K562 (cell line): ENCODE measurements around the gene PID1. TPM values are rescaled to one million over a fixed set of nuclear protein-coding genes. Genes with fewer than 3 reads are reported as not detected.

Source experiments
- ATAC-seq: fragments of 200-7000 bp; cut with Tn5 transposase; 3 replicates; pipeline ENCODE4 v1.9.1; 2020; ENCODE audit warnings: moderate library complexity
- BruUV-seq: library from RNA; stranded (reverse); fragments of 400-500 nt; replicated peaks from 2 replicates; lab custom pipeline; 2021; lab: Mats Ljungman, UMichigan
- CTCF ChIA-PET: fragments of 300-600 bp; formaldehyde crosslinking; extraction: SDS; loops from one replicate; lab custom pipeline; 2021; ENCODE audit warnings: low intra/inter-chr PET ratio; lab: Yijun Ruan, JAX
- POLR2A ChIA-PET: fragments of 300-600, 350-650 bp; sonication (Branson Sonifier 250); formaldehyde crosslinking; extraction: SDS; loops from one replicate; lab custom pipeline; 2021; ENCODE audit warnings: antibody characterized with exemption, inconsistent platforms; lab: Yijun Ruan, JAX
- DNase-seq, 4 experiments: peaks; one replicate each; pipeline versions ENCODE4 v3.0.0 to v3.0.0-alpha.2; 2011 to 2018; ENCODE audit warnings: low spot score in 3 of 4, mixed read lengths in 3 of 4; ENCODE audit errors: extremely low read depth in 1 of 4
- FAIRE-seq: peaks from 2 replicates; lab custom pipeline; 2011; peaks lifted over from hg19 to GRCh38; lab: Jason Lieb, UNC
- H2AFZ ChIP-seq: 2 replicates; pipeline ENCODE4 v1.6.0; 2011; ENCODE audit warnings: low read depth, low read length, control low read depth, inconsistent platforms
- H3K27ac ChIP-seq: fragments of 200-600 bp; 3 replicates; pipeline ENCODE4 v1.8.0; 2011; ENCODE audit warnings: low read depth, mild to moderate bottlenecking, control low read depth, inconsistent platforms, low read length, moderate library complexity, mixed read lengths; ENCODE audit errors: extremely low read depth
- H3K27me3 ChIP-seq, 2 experiments: fragments of 300-600 bp in 1 of 2; 2 replicates in 1 of 2; 3 replicates in 1 of 2; pipeline versions ENCODE4 v1.6.0 to v1.8.0; 2011; ENCODE audit warnings: inconsistent platforms in 2 of 2, low read length in 2 of 2, mild to moderate bottlenecking in 1 of 2, mixed read lengths in 1 of 2, moderate library complexity in 1 of 2; ENCODE audit not compliant: control insufficient read depth in 2 of 2, insufficient read depth in 2 of 2
- H3K36me3 ChIP-seq: fragments of 300-600 bp; 3 replicates; pipeline ENCODE4 v1.8.0; 2011; ENCODE audit warnings: mild to moderate bottlenecking, low read length, inconsistent platforms; ENCODE audit not compliant: control insufficient read depth, insufficient read depth
- H3K4me1 ChIP-seq, 2 experiments: fragments of 200-600 bp in 1 of 2; replicated peaks in 1 of 2; 2 replicates in 1 of 2; 3 replicates in 1 of 2; pipeline versions ENCODE4 v1.5.1 to v1.8.0; 2011; ENCODE audit warnings: inconsistent platforms in 2 of 2, low read length in 2 of 2, mild to moderate bottlenecking in 1 of 2, mixed read lengths in 1 of 2, moderate library complexity in 1 of 2; ENCODE audit not compliant: control insufficient read depth in 2 of 2, insufficient read depth in 2 of 2
- H3K4me2 ChIP-seq: 2 replicates; pipeline ENCODE4 v1.6.1; 2011; ENCODE audit warnings: low read length, control low read depth, inconsistent platforms, mixed read lengths; ENCODE audit not compliant: insufficient read depth
- H3K4me3 ChIP-seq: fragments of 200-600 bp; sonication (generic), shearing (Covaris generic); 2 replicates; pipeline ENCODE4 v1.5.1; 2016; ENCODE audit warnings: control low read depth, inconsistent platforms
- H3K79me2 ChIP-seq: fragments of 200-600 bp; 3 replicates; pipeline ENCODE4 v1.8.0; 2011; ENCODE audit warnings: low read length, inconsistent platforms; ENCODE audit not compliant: control insufficient read depth, insufficient read depth
- H3K9ac ChIP-seq, 2 experiments: 2 replicates each; pipeline versions ENCODE4 v1.6.0 to v1.6.1; 2011; ENCODE audit warnings: low read depth in 2 of 2, low read length in 2 of 2, control low read depth in 1 of 2, inconsistent platforms in 1 of 2, mild to moderate bottlenecking in 1 of 2, mixed read lengths in 1 of 2; ENCODE audit not compliant: insufficient read depth in 1 of 2
- H3K9me1 ChIP-seq: one replicate; pipeline ENCODE4 v1.6.0; 2011; ENCODE audit warnings: inconsistent platforms, mild to moderate bottlenecking, low read length, moderate library complexity; ENCODE audit not compliant: control insufficient read depth, insufficient read depth
- H3K9me3 ChIP-seq: replicated peaks from 2 replicates; pipeline ENCODE4 v1.5.1; 2011; ENCODE audit warnings: low read depth, low read length, inconsistent platforms; ENCODE audit not compliant: control insufficient read depth, insufficient read depth
- H4K20me1 ChIP-seq: replicated peaks from 2 replicates; pipeline ENCODE4 v1.6.1; 2011; ENCODE audit warnings: low read length, inconsistent platforms, mixed read lengths; ENCODE audit not compliant: control insufficient read depth, insufficient read depth
- JUN ChIP-seq, 2 experiments: sonication (generic) in 1 of 2; formaldehyde crosslinking in 1 of 2; IDR thresholded peaks; 2 replicates each; pipeline versions ENCODE4 v1.6.1 to v1.8.0; 2012 to 2022; ENCODE audit warnings: borderline replicate concordance in 2 of 2, mild to moderate bottlenecking in 2 of 2, improper control_type of control experiment in 1 of 2, low read depth in 1 of 2, low read length in 1 of 2, missing genetic modification reagents in 1 of 2
- ZBTB8A ChIP-seq: fragments of 450-650 bp; IDR thresholded peaks from 2 replicates; pipeline ENCODE4 v1.6.1; 2018; ENCODE audit warnings: mild to moderate bottlenecking, moderate library complexity; ENCODE audit not compliant: partially characterized antibody
- WGBS: fragments of 100-300 bp; shearing (Covaris generic); methylation state at CpG from one replicate; pipeline ENCODE4 v1.1.6; 2016; ENCODE audit warnings: low coverage, mixed read lengths; ENCODE audit not compliant: insufficient coverage; ENCODE audit errors: missing lambda C conversion rate; 5-methylcytosine and 5-hydroxymethylcytosine counted together
- in situ Hi-C: fragments of 300-500 bp; cut with MboI; formaldehyde crosslinking; loops from 4 replicates; pipeline ENCODE4 v1.15.0; 2018; ENCODE audit warnings: inconsistent platforms, mixed read lengths
- intact Hi-C: fragments of 100-400 bp; cut with micrococcal nuclease; formaldehyde crosslinking; loops from 2 replicates; pipeline ENCODE4 v1.14.2; 2022
- polyA plus RNA-seq, 8 experiments: library from polyadenylated mRNA; depleted of rRNA in 4 of 8; stranded (reverse) in 5 of 8; unstranded in 3 of 8; fragments of >200 nt; fragmentation: Nextera tagmentation in 2 of 8; fragmentation: Illumina TruSeq in 1 of 8; extraction: Ambion mirVana in 2 of 8; extraction: Trizol in 1 of 8; gene quantifications; 2 replicates each; pipeline versions ENCODE4 v1.2.1 to v1.2.3, GENCODE V29; 2011 to 2014; ENCODE audit warnings: inconsistent platforms in 1 of 8, missing spikeins in 1 of 8
- total RNA-seq, 7 experiments: library from RNA; depleted of rRNA in 6 of 7; stranded (reverse); fragments of >200 nt in 6 of 7; fragmentation: Illumina TruSeq in 2 of 7; extraction: Trizol in 2 of 7; gene quantifications; 2 replicates each; pipeline versions ENCODE4 v1.2.1 to v1.2.3, GENCODE V29; 2011 to 2021; ENCODE audit warnings: low replicate concordance in 1 of 7
- TF ChIP-seq, protein P1 (sequence below): fragments of 250-450 bp; sonication (Bioruptor Pico); IDR thresholded peaks from 2 replicates; pipeline ENCODE4 v1.9.0; 2021; ENCODE audit warnings: mild to moderate bottlenecking
- TF ChIP-seq, protein P2 (sequence below): fragments of 450-650 bp; IDR thresholded peaks from 2 replicates; pipeline ENCODE4 v1.6.1; 2016; ENCODE audit warnings: low read depth

PID1 gene
- total and polyA plus RNA-seq, 9 of the 15 experiments (the other 6 are each of a cell fraction or from before 2014, with no cell fraction given), result not detected

DNA sequence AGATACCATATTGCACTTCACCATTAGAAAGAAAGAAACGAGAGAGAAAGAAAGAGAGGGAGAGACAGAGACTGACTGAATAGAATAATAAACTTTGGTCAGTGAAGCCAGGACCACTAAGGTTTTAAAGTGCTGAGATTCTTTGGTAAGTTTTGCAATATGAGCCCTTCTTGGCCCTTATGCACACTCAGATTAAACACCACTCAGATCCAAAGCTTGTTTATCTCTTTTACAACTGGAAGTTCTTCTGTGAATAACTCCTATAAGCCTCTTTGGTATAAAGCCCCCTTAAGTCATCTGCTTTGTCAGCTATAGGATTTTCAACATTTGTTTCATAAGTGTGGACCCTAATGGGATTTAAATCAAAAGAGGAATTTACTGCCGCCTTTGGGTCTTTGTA is 40.8 kb downstream of the PID1 start (continued):
- TF ChIP-seq, protein P1, sequence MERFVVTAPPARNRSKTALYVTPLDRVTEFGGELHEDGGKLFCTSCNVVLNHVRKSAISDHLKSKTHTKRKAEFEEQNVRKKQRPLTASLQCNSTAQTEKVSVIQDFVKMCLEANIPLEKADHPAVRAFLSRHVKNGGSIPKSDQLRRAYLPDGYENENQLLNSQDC (CRISPR knock-in tag), result no peak
- TF ChIP-seq ZBTB8A, result no peak

DNA sequence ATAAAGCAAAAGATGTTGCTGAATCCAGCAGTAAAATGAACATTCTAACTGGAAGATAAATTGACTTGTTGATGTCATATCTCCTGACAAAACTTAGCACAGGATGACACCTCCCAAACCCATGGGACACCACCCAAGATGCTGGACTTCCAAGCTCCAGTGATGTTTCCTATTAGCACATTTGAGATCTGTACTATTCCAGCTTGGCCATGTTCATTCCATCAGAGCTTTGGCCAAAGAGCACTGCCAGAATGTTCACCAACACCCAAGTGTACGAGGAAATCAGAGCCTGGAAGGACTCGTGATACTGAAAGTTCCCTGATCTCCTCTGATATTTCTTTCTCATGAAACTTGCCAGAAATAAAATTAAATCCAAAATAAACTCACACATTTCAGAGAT is 44.7 kb downstream of the PID1 start:
- FAIRE-seq, result no peak
- DNase-seq, result no peak
- H3K9ac ChIP-seq, result no peak overlapping the region
- TF ChIP-seq, protein P2, sequence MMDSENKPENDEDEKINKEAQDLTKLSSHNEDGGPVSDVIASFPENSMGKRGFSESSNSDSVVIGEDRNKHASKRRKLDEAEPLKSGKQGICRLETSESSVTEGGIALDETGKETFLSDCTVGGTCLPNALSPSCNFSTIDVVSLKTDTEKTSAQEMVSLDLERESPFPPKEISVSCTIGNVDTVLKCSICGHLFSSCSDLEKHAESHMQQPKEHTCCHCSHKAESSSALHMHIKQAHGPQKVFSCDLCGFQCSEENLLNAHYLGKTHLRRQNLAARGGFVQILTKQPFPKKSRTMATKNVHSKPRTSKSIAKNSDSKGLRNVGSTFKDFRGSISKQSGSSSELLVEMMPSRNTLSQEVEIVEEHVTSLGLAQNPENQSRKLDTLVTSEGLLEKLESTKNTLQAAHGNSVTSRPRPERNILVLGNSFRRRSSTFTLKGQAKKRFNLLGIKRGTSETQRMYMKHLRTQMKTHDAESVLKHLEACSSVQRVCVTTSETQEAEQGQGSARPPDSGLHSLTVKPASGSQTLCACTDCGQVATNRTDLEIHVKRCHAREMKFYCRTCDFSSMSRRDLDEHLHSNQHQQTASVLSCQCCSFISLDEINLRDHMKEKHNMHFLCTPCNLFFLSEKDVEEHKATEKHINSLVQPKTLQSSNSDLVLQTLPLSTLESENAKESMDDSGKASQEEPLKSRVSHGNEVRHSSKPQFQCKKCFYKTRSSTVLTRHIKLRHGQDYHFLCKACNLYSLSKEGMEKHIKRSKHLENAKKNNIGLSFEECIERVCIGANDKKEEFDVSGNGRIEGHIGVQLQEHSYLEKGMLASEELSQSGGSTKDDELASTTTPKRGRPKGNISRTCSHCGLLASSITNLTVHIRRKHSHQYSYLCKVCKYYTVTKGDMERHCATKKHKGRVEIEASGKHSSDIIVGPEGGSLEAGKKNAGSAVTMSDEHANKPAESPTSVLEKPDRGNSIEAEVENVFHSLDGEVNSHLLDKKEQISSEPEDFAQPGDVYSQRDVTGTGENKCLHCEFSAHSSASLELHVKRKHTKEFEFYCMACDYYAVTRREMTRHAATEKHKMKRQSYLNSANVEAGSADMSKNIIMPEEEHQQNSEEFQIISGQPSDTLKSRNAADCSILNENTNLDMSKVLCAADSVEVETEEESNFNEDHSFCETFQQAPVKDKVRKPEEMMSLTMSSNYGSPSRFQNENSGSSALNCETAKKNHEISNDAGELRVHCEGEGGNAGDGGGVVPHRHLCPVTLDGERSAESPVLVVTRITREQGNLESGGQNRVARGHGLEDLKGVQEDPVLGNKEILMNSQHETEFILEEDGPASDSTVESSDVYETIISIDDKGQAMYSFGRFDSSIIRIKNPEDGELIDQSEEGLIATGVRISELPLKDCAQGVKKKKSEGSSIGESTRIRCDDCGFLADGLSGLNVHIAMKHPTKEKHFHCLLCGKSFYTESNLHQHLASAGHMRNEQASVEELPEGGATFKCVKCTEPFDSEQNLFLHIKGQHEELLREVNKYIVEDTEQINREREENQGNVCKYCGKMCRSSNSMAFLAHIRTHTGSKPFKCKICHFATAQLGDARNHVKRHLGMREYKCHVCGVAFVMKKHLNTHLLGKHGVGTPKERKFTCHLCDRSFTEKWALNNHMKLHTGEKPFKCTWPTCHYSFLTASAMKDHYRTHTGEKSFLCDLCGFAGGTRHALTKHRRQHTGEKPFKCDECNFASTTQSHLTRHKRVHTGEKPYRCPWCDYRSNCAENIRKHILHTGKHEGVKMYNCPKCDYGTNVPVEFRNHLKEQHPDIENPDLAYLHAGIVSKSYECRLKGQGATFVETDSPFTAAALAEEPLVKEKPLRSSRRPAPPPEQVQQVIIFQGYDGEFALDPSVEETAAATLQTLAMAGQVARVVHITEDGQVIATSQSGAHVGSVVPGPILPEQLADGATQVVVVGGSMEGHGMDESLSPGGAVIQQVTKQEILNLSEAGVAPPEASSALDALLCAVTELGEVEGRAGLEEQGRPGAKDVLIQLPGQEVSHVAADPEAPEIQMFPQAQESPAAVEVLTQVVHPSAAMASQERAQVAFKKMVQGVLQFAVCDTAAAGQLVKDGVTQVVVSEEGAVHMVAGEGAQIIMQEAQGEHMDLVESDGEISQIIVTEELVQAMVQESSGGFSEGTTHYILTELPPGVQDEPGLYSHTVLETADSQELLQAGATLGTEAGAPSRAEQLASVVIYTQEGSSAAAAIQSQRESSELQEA, result no peak
- TF ChIP-seq JUN (IDR thresholded peaks at IDR 0.05; ENCODE audit: borderline replicate concordance, low read depth, low read length) (no peak), JUN (CRISPR knock-in tag; IDR thresholded peaks at IDR 0.05; ENCODE audit: borderline replicate concordance) (no peak)
- TF ChIP-seq, all 486 proteins: peak for 0
- in situ Hi-C loops, result no loop called here
- Histone ChIP-seq H3K4me2 (no peak overlapping the region), H3K9me1 (no peaks in the 10 kb centered on the region), H3K4me3 (no peak overlapping the region), H3K79me2 (no peaks in the 10 kb centered on the region), H4K20me1 (no peaks in the 10 kb centered on the region), H3K4me1 (no peaks in the 10 kb centered on the region), H2AFZ (no peak overlapping the region), H3K27me3 (no peaks in the 10 kb centered on the region), H3K36me3 (no peaks in the 10 kb centered on the region), H3K9me3 (no peaks in the 10 kb centered on the region), H3K27ac (no peak overlapping the region)
- 0% methylated on average over 2 of the region's 2 CpGs for WGBS
- intact Hi-C loops, result no loop called here
- no TSS peak for BruUV-seq
- no peak for ATAC-seq
- ChIA-PET CTCF (no interaction called here), POLR2A (no interaction called here)
